ENCODE measurements around the gene BLTP3A.

DNA sequence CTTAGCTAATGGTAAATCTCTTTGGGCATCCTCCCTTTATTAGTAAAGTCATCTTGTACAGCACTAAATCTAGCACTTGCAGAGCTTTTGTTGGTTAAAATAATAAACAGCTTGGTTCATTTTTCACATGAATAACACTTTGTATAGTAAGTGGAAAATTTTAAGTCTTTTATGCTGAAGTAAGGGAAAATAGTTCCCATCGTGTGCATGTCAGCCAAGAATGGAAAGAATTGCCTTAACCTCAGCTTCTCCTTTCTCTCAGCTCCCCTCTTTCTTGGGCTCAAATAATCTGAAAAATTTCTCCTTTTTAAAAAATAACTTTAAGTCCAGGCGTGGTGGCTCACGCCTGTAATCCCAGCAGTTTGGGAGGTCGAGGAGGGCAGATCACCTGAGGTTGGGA is 18.0 kb upstream of the BLTP3A start:
- TF ChIP-seq TCF12 (IDR thresholded peaks at IDR 0.05; ENCODE audit: low read depth, low read length) (no peak), CEBPB (IDR thresholded peaks at IDR 0.05; ENCODE audit: borderline replicate concordance in 1 of 2, low read depth in 2 of 2, low read length in 2 of 2) (no peak), RAD21 (IDR thresholded peaks at IDR 0.05; ENCODE audit: insufficient read depth, low read depth, low read length) (no peak), POLR2A (IDR thresholded peaks at IDR 0.05; ENCODE audit: low read depth, low read length) (no peak), HDGF (IDR thresholded peaks at IDR 0.05) (no peak), ATF3 (IDR thresholded peaks at IDR 0.05; ENCODE audit: borderline replicate concordance, extremely low read depth, low read depth, low read length) (no peak), EZH2 (IDR thresholded peaks at IDR 0.05; ENCODE audit: borderline replicate concordance, control insufficient read depth, low read depth, low read length) (no peak), SREBF2 (IDR thresholded peaks at IDR 0.05; ENCODE audit: low read length) (no peak), EP300 (IDR thresholded peaks at IDR 0.05; ENCODE audit: borderline replicate concordance in 1 of 2, control insufficient read depth in 1 of 2, low read depth in 2 of 2, low read length in 2 of 2) (no peak), ZBED1 (IDR thresholded peaks at IDR 0.05; ENCODE audit: borderline replicate concordance) (no peak), BACH1 (IDR thresholded peaks at IDR 0.05; ENCODE audit: borderline replicate concordance) (no peak)
- TF ChIP-seq, protein P1, sequence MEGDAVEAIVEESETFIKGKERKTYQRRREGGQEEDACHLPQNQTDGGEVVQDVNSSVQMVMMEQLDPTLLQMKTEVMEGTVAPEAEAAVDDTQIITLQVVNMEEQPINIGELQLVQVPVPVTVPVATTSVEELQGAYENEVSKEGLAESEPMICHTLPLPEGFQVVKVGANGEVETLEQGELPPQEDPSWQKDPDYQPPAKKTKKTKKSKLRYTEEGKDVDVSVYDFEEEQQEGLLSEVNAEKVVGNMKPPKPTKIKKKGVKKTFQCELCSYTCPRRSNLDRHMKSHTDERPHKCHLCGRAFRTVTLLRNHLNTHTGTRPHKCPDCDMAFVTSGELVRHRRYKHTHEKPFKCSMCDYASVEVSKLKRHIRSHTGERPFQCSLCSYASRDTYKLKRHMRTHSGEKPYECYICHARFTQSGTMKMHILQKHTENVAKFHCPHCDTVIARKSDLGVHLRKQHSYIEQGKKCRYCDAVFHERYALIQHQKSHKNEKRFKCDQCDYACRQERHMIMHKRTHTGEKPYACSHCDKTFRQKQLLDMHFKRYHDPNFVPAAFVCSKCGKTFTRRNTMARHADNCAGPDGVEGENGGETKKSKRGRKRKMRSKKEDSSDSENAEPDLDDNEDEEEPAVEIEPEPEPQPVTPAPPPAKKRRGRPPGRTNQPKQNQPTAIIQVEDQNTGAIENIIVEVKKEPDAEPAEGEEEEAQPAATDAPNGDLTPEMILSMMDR (IDR thresholded peaks at IDR 0.05 in 2 of 3, conservative IDR thresholded peaks at IDR 0.05 in 1 of 3; ENCODE audit: control insufficient read depth in 2 of 3, extremely low read depth in 1 of 3, insufficient read depth in 1 of 3, low read depth in 3 of 3, low read length in 3 of 3): no peak

All from GM12878 (cell line).